ENCODE measurements around the gene NRXN3. TPM values are rescaled to one million over a fixed set of nuclear protein-coding genes. Genes with fewer than 3 reads are reported as not detected.

The NRXN3 gene
- total RNA-seq, 2 donors from 2014 or later: 1.3 to 2.3 TPM

GRCh38 chr14:79175671-79176070, 1005.5 kb downstream of the NRXN3 start:
- intact Hi-C loops (cut with DNase I): no loop called here
- H3K27me3 ChIP-seq: no peaks in the 10 kb centered on the region
- no peak for TF ChIP-seq POLR2A (IDR thresholded peaks at IDR 0.05)
- TF ChIP-seq CTCF (IDR thresholded peaks at IDR 0.05): no peak
- no peaks in the 10 kb centered on the region for H3K4me1 ChIP-seq
- no peak overlapping the region for H3K4me3 ChIP-seq
- no peaks in the 10 kb centered on the region for H3K9me3 ChIP-seq
- DNase-seq: no peak
- 47 to 57% methylated on average over 5 of the region's 5 CpGs for WGBS, 2 donors
- no peak for ATAC-seq
- no peak overlapping the region for H3K27ac ChIP-seq
- H3K36me3 ChIP-seq (replicated peaks in 1 of 2; ENCODE audit: insufficient read depth in 1 of 2, low read depth in 2 of 2): no peaks in the 10 kb centered on the region

GRCh38 chr14:79177106-79177505, 1006.9 kb downstream of the NRXN3 start:
- ATAC-seq (no peak), DNase-seq (no peak)
- TF ChIP-seq CTCF (IDR thresholded peaks at IDR 0.05) (no peak), POLR2A (IDR thresholded peaks at IDR 0.05) (no peak)
- H3K9me3 ChIP-seq: no peaks in the 10 kb centered on the region
- intact Hi-C loops (cut with DNase I): no loop called here
- no peaks in the 10 kb centered on the region for H3K27me3 ChIP-seq
- H3K27ac ChIP-seq: no peak overlapping the region
- H3K36me3 ChIP-seq (replicated peaks in 1 of 2; ENCODE audit: insufficient read depth in 1 of 2, low read depth in 2 of 2): no peaks in the 10 kb centered on the region
- no peak overlapping the region for H3K4me3 ChIP-seq
- WGBS, 2 donors: 54 to 60% methylated on average over 4 of the region's 4 CpGs
- H3K4me1 ChIP-seq: no peaks in the 10 kb centered on the region

GRCh38 chr14:79178719-79179118, 1008.5 kb downstream of the NRXN3 start:
- no peak for ATAC-seq
- Histone ChIP-seq H3K4me1 (no peaks in the 10 kb centered on the region), H3K9me3 (no peaks in the 10 kb centered on the region), H3K4me3 (no peak overlapping the region), H3K27ac (no peak overlapping the region), H3K27me3 (no peaks in the 10 kb centered on the region), H3K36me3 (replicated peaks in 1 of 2; ENCODE audit: insufficient read depth in 1 of 2, low read depth in 2 of 2) (no peaks in the 10 kb centered on the region)
- TF ChIP-seq CTCF (IDR thresholded peaks at IDR 0.05): no peak
- no peak for TF ChIP-seq POLR2A (IDR thresholded peaks at IDR 0.05)
- intact Hi-C loops (cut with DNase I): no loop called here
- DNase-seq: no peak

GRCh38 chr14:79179985-79180384, 1009.8 kb downstream of the NRXN3 start:
- no peaks in the 10 kb centered on the region for H3K36me3 ChIP-seq (replicated peaks in 1 of 2; ENCODE audit: insufficient read depth in 1 of 2, low read depth in 2 of 2)
- WGBS, 2 donors: 75 to 85% methylated on average over 4 of the region's 4 CpGs
- H3K4me1 ChIP-seq: no peaks in the 10 kb centered on the region
- TF ChIP-seq CTCF (IDR thresholded peaks at IDR 0.05): no peak
- ATAC-seq: no peak
- no peak overlapping the region for H3K27ac ChIP-seq
- H3K27me3 ChIP-seq: no peaks in the 10 kb centered on the region
- no peak for DNase-seq
- intact Hi-C loops (cut with DNase I): no loop called here
- no peak overlapping the region for H3K4me3 ChIP-seq
- no peaks in the 10 kb centered on the region for H3K9me3 ChIP-seq

DNA sequence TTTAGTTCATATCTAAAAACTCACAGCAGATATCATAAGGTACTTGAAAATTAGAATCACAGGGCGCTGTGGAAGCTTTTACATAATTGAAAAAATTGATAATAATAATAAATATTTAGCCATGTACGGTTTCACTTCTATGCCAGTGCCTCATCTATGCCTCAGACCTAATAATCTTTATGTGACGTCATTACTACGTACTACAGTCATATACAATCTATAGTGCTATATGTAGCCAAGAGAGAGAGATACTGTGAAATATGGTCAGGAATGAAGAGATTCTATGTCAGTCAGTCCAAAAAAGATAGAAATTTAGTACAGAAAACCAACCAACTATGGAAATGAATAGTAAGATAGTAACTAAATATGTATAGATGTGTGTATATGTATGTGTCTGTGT, 1010.5 kb downstream of the NRXN3 start:
- H3K27ac ChIP-seq: no peak overlapping the region
- H3K36me3 ChIP-seq (replicated peaks in 1 of 2; ENCODE audit: insufficient read depth in 1 of 2, low read depth in 2 of 2): no peaks in the 10 kb centered on the region
- H3K27me3 ChIP-seq: no peaks in the 10 kb centered on the region
- no peak for TF ChIP-seq CTCF (IDR thresholded peaks at IDR 0.05)
- TF ChIP-seq POLR2A (IDR thresholded peaks at IDR 0.05): no peak
- H3K4me1 ChIP-seq: no peaks in the 10 kb centered on the region
- intact Hi-C loops (cut with DNase I): no loop called here
- ATAC-seq (no peak), DNase-seq (no peak)
- 80 to 81% methylated on average over 4 of the region's 4 CpGs for WGBS, 2 donors
- no peak overlapping the region for H3K4me3 ChIP-seq
- no peaks in the 10 kb centered on the region for H3K9me3 ChIP-seq

Data from body of pancreas (tissue), 4 donors.